Spleen (tissue), 11 donors: ENCODE results near the gene CDK14. TPM values are rescaled to one million over a fixed set of nuclear protein-coding genes. Genes with fewer than 3 reads are reported as not detected.

Experiments used
- DNase-seq: peaks from one replicate; pipeline ENCODE4 v3.0.0-alpha.2; 2020
- H3K27ac ChIP-seq, 8 donors: fragments of 200-600 bp; sonication (generic) in 7 of 8; 1 replicate in 4 of 8; 2 replicates in 4 of 8; pipeline versions ENCODE4 v1.5.0 to v1.8.0; 2016 to 2021; ENCODE audit warnings: inconsistent platforms in 4 of 8, mild to moderate bottlenecking in 4 of 8, moderate library complexity in 1 of 8
- H3K27me3 ChIP-seq, 7 donors: fragments of 200-600 bp; sonication (generic) in 6 of 7; replicated peaks in 1 of 7; 1 replicate in 4 of 7; 2 replicates in 3 of 7; pipeline versions ENCODE4 v1.5.0 to v1.8.0; 2016 to 2021; ENCODE audit warnings: inconsistent platforms in 3 of 7, mild to moderate bottlenecking in 1 of 7
- H3K36me3 ChIP-seq, 6 donors: fragments of 200-600 bp; sonication (generic) in 5 of 6; 1 replicate in 4 of 6; 2 replicates in 2 of 6; pipeline versions ENCODE4 v1.5.0 to v1.8.0; 2016 to 2021; ENCODE audit warnings: inconsistent platforms in 2 of 6
- H3K4me1 ChIP-seq, 6 donors: fragments of 200-600 bp; sonication (generic) in 5 of 6; 1 replicate in 3 of 6; 2 replicates in 3 of 6; pipeline versions ENCODE4 v1.5.0 to v1.8.0; 2016 to 2021; ENCODE audit warnings: inconsistent platforms in 3 of 6
- H3K4me3 ChIP-seq, 8 donors: fragments of 200-600 bp; sonication (generic) in 7 of 8; 1 replicate in 4 of 8; 2 replicates in 4 of 8; pipeline versions ENCODE4 v1.5.0 to v1.8.0; 2016 to 2021; ENCODE audit warnings: inconsistent platforms in 4 of 8, mild to moderate bottlenecking in 4 of 8, moderate library complexity in 2 of 8
- H3K9me3 ChIP-seq, 8 donors: fragments of 200-600 bp; sonication (generic) in 7 of 8; 1 replicate in 4 of 8; 2 replicates in 4 of 8; pipeline versions ENCODE4 v1.5.0 to v1.8.0; 2016 to 2021; ENCODE audit warnings: inconsistent platforms in 4 of 8
- CTCF ChIP-seq, 11 experiments: fragments of 200-600 bp in 7 of 11; fragments of 450-650 bp in 4 of 11; sonication (generic) in 4 of 11; IDR thresholded peaks in 8 of 11; conservative IDR thresholded peaks in 3 of 11; 1 replicate in 7 of 11; 2 replicates in 4 of 11; pipeline versions ENCODE4 v1.4.0 to v1.8.0; 2016 to 2021; ENCODE audit warnings: antibody characterized with exemption in 11 of 11, inconsistent platforms in 4 of 11, mild to moderate bottlenecking in 1 of 11
- POLR2A ChIP-seq, 3 donors: fragments of 450-650 bp; IDR thresholded peaks; one replicate each; pipeline ENCODE4 v1.5.1; 2017; ENCODE audit warnings: antibody characterized with exemption in 3 of 3, mild to moderate bottlenecking in 1 of 3
- POLR2AphosphoS5 ChIP-seq, 3 donors: sonication (generic); formaldehyde crosslinking; IDR thresholded peaks; one replicate each; pipeline ENCODE4 v1.5.1; 2017; ENCODE audit warnings: antibody characterized with exemption in 3 of 3
- WGBS, 5 donors: extraction: QIAGEN DNeasy Blood & Tissue Kit in 3 of 5; methylation state at CpG; one replicate each; pipeline versions ENCODE4 v1.1.5 to v1.1.7; 2013 to 2018; 5-methylcytosine and 5-hydroxymethylcytosine counted together
- intact Hi-C: fragments of 100-400 bp; cut with DNase I; formaldehyde crosslinking; loops from one replicate; pipeline ENCODE4 v1.15.0; 2023; ENCODE audit warnings: low total_unique reads
- polyA plus RNA-seq, 3 donors: library from polyadenylated mRNA; stranded (reverse); fragments of 200-250 nt; gene quantifications; one replicate each; pipeline ENCODE4 v1.2.1, GENCODE V29; 2013
- total RNA-seq, 7 donors: library from RNA; depleted of rRNA in 3 of 7; stranded (reverse); fragments of >200 nt in 3 of 7; fragmentation: NEBNext Ultra II Directional in 4 of 7; extraction: Animal tissue kit (Norgen Biotek cat#: 25700) in 4 of 7; gene quantifications; one replicate each; pipeline versions ENCODE4 v1.1.0 to v1.2.1, GENCODE V29; 2016 to 2021
- donor health status: healthy with polysubstance abuse.
- donor health status: DM: no; HTN: no; CAD: no; lungs with moderate emphysema.
- donor health status: DM: no; HTN: no; CAD: no.
- donor health status: Bipolar disorder and iron deficiency.
- donor health status: healthy.
- donor health status: DM: no; HTN: no; CAD: no.
- donor health status: DM: yes; HTN: yes; CAD: no.

CDK14 gene
- total and polyA plus RNA-seq, 10 donors, result 6.6 to 109 (median 51.2) TPM

- H3K9me3 ChIP-seq, result no peaks in the 10 kb centered on the region
- no peaks in the 10 kb centered on the region for H3K4me1 ChIP-seq
- H3K36me3 ChIP-seq, result peaks cover 0 to 6% (median 0%) of the 10 kb centered on the region in 6 donors
- WGBS, 5 donors, result 87 to 100% (median 95%) methylated on average over 2 of the region's 2 CpGs
- intact Hi-C loops, result no loop called here
- no peaks in the 10 kb centered on the region for H3K27me3 ChIP-seq
- no peak for DNase-seq
- H3K27ac ChIP-seq, result no peak overlapping the region
- TF ChIP-seq CTCF (IDR thresholded peaks at IDR 0.05 in 8 of 11, conservative IDR thresholded peaks at IDR 0.05 in 3 of 11) (no peak), POLR2A (IDR thresholded peaks at IDR 0.05) (no peak), POLR2AphosphoS5 (IDR thresholded peaks at IDR 0.05) (no peak)
- H3K4me3 ChIP-seq, result no peak overlapping the region
These were observed 466.6 kb downstream of the CDK14 start for GRCh38 chr7:91062713-91063112.

- DNase-seq, result no peak
- H3K9me3 ChIP-seq, result no peaks in the 10 kb centered on the region
- 75 to 92% (median 84%) methylated on average over 2 of the region's 2 CpGs for whole genome bisulfite sequencing, 5 donors
- H3K27me3 ChIP-seq, result no peaks in the 10 kb centered on the region
- H3K27ac ChIP-seq, result no peak overlapping the region
- H3K4me3 ChIP-seq, result no peak overlapping the region
- TF ChIP-seq POLR2A (IDR thresholded peaks at IDR 0.05) (no peak), POLR2AphosphoS5 (IDR thresholded peaks at IDR 0.05) (no peak), CTCF (IDR thresholded peaks at IDR 0.05 in 8 of 11, conservative IDR thresholded peaks at IDR 0.05 in 3 of 11) (no peak)
- peaks cover 0 to 6% (median 0%) of the 10 kb centered on the region in 6 donors for H3K36me3 ChIP-seq
- intact Hi-C loops, result no loop called here
- H3K4me1 ChIP-seq, result no peaks in the 10 kb centered on the region
These were observed 467.9 kb downstream of the CDK14 start for GRCh38 chr7:91064052-91064451.

GRCh38 chr7:91064938-91065337 lies 468.8 kb downstream of the CDK14 start:
- Histone ChIP-seq H3K4me1 (no peaks in the 10 kb centered on the region), H3K27me3 (no peaks in the 10 kb centered on the region), H3K9me3 (no peaks in the 10 kb centered on the region), H3K4me3 (no peak overlapping the region), H3K36me3 (peaks cover 0 to 6% (median 0%) of the 10 kb centered on the region in 6 donors), H3K27ac (no peak overlapping the region)
- TF ChIP-seq CTCF (IDR thresholded peaks at IDR 0.05 in 8 of 11, conservative IDR thresholded peaks at IDR 0.05 in 3 of 11) (no peak), POLR2A (IDR thresholded peaks at IDR 0.05) (no peak), POLR2AphosphoS5 (IDR thresholded peaks at IDR 0.05) (no peak)
- intact Hi-C loops, result no loop called here
- no peak for DNase-seq
- 73 to 91% (median 86%) methylated on average over 2 of the region's 2 CpGs for WGBS, 5 donors

GRCh38 chr7:91066627-91067026 lies 470.5 kb downstream of the CDK14 start:
- intact Hi-C loops, result no loop called here

More at GRCh38 chr7:91066627-91067026, 470.5 kb downstream of the CDK14 start:
- H3K4me1 ChIP-seq, result no peaks in the 10 kb centered on the region
- DNase-seq, result no peak
- no peaks in the 10 kb centered on the region for H3K9me3 ChIP-seq
- 72 to 78% (median 75%) methylated on average over 4 of the region's 4 CpGs for WGBS, 5 donors
- H3K36me3 ChIP-seq, result peaks cover 0 to 10% (median 0%) of the 10 kb centered on the region in 6 donors
- H3K27me3 ChIP-seq, result no peaks in the 10 kb centered on the region
- H3K27ac ChIP-seq, result no peak overlapping the region
- TF ChIP-seq POLR2AphosphoS5 (IDR thresholded peaks at IDR 0.05), result no peak
- no peak for TF ChIP-seq CTCF (IDR thresholded peaks at IDR 0.05 in 8 of 11, conservative IDR thresholded peaks at IDR 0.05 in 3 of 11)
- no peak for TF ChIP-seq POLR2A (IDR thresholded peaks at IDR 0.05)
- H3K4me3 ChIP-seq, result no peak overlapping the region
